Midbrain (tissue), 1 donor: ENCODE results near the gene RESF1.
"Not testable (repeated sequence)": the region's sequence is repeated elsewhere in the genome, so short reads cannot be mapped to it uniquely, and the experiment has no call there.

Source experiments
- DNase-seq: peaks from one replicate; lab custom pipeline; 2025; lab: John Stamatoyannopoulos, UW

RESF1 gene, protein sequence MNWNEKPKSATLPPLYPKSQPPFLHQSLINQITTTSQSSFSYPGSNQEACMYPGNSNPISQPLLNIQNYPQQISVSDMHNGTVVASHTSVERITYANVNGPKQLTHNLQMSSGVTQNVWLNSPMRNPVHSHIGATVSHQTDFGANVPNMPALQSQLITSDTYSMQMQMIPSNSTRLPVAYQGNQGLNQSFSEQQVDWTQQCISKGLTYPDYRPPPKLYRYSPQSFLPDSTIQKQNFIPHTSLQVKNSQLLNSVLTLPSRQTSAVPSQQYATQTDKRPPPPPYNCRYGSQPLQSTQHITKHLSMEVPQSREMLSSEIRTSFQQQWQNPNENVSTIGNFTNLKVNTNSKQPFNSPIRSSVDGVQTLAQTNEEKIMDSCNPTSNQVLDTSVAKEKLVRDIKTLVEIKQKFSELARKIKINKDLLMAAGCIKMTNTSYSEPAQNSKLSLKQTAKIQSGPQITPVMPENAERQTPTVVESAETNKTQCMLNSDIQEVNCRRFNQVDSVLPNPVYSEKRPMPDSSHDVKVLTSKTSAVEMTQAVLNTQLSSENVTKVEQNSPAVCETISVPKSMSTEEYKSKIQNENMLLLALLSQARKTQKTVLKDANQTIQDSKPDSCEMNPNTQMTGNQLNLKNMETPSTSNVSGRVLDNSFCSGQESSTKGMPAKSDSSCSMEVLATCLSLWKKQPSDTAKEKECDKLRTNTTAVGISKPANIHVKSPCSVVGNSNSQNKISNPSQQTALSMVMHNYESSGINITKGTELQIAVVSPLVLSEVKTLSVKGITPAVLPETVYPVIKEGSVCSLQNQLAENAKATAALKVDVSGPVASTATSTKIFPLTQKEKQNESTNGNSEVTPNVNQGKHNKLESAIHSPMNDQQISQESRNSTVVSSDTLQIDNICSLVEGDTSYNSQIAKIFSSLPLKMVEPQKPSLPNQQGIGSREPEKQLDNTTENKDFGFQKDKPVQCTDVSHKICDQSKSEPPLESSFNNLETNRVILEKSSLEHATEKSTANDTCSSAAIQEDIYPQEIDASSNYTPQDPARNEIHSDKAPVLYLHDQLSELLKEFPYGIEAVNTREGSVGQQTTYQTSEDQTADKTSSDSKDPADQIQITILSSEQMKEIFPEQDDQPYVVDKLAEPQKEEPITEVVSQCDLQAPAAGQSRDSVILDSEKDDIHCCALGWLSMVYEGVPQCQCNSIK (N-terminal part only)

DNA sequence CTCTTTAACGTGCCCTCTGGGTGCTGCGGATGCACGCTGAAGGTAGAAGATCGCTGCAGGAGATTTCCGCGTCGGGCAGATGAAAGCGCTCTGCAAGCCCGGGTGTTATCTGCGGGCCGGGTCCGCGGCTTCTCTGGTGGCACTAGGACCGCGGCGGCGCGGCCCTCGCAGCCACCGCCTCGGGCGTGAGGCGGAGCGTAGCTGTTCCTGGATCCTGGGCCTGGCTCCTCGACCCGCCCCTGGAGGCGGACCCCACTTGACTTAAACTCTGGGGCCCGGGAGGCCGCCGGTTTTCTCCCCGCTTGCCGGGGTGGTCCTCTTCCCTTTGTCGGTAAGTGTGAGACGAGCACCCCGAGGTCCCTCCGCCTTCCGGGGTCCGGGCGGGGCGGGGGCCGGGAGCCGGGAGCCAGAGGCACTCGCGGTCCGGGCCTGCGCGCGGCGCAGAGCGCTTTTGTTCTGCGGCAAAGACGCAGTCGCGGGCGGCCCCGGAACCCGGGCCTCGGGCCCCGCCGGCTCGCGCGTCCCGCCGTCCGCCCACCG, at the start of gene RESF1:
Gene RESF1 (plus strand): TSS at position 255 of the 540 bp plus-strand sequence. CDS start 21,541 bp downstream, outside the sequence.
- DNase-seq = peak; percentile 88

GRCh38 chr12:31914927-31915326, 44.3 kb upstream of the RESF1 start:
- DNase-seq = no peak

GRCh38 chr12:31915446-31915845, 43.8 kb upstream of the RESF1 start:
- no peak for DNase-seq

DNA sequence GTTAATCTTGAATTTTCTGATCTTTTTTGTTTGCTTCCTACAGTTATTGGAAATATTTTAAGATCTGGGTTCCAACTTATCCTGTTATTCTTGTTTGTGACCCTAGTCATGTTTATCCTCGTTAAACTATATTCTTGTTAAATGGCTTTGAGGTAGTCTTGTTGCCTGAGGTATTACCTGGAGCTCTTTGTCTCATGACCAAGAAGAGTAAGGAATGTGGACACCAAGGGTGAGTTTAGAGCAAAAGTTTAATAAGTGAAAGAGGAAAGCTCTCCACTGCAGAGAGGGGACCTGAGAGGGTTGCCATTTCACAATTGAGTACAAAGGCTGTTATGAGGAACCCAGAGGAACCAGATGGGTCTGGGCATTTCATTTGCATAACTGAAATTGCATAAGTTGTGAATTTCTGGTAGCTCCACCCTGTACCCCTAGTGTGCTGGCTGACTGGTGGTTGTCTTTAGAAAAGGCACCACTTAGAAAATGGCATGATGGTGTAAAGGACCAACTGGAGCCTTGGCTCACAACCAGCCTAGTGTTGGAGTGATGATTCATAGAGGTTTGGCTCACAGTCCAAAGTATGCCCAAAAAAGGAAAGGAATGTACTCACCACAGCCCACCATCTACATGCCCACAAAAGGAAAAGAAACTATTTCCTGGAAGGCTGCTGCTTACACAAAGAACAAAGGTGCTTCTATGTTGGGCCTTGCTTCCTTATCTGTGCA, 36.7 kb upstream of the RESF1 start:
- no peak for DNase-seq

DNA sequence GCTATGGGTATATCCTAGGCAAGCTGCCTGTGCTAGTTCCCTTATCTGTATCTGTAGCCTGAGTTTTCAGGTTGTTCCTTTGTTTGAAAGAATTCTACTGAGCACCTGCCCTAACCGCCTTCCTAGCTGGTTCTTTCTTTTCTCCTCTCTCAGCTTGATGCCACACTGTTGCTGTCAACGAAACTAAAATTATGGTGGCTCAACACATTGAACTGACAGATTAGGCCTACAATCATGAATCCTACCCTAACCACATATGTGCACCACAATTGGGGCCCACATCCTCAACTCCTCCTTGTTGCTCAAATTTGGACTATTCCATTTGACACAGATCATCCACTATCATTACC, 36.2 kb upstream of the RESF1 start:
- no peak for DNase-seq

DNA sequence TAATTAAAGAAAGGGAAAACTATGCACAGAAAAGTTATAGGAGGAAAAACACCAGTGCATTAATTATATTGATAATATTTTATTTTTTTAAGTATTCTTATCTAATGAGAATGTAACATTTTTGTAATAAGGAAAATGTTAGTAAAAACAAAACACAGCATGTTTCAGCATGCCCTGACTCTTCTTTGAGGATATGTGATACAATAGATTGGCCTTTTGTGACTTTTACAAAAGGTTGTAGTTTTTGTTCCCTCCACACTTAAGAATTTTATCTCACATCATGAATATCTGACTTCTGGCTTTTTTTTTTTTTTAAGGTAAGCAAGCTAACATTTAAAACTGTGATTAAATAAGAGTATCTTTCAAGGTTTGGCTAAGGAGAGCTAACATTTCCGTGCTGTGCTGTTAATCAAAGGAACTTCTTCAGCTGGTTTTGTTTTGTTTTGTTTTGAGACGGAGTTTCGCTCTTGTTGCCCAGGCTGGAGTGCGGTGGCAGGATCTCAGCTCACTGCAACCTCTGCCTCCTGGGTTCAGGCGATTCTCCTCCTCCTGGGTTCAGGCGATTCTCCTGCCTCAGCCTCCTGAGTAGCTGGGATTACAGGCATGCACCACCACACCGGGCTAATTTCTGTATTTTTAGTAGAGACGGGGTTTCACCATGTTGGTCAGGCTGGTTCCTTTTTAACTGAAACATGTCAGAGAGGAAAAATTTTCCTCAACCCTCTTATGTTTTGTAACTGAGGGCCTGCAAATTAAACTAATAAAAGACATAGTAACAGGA, 30.8 kb upstream of the RESF1 start:
- DNase-seq = no peak

GRCh38 chr12:31929027-31929526, 30.1 kb upstream of the RESF1 start:
- no peak for DNase-seq

DNA sequence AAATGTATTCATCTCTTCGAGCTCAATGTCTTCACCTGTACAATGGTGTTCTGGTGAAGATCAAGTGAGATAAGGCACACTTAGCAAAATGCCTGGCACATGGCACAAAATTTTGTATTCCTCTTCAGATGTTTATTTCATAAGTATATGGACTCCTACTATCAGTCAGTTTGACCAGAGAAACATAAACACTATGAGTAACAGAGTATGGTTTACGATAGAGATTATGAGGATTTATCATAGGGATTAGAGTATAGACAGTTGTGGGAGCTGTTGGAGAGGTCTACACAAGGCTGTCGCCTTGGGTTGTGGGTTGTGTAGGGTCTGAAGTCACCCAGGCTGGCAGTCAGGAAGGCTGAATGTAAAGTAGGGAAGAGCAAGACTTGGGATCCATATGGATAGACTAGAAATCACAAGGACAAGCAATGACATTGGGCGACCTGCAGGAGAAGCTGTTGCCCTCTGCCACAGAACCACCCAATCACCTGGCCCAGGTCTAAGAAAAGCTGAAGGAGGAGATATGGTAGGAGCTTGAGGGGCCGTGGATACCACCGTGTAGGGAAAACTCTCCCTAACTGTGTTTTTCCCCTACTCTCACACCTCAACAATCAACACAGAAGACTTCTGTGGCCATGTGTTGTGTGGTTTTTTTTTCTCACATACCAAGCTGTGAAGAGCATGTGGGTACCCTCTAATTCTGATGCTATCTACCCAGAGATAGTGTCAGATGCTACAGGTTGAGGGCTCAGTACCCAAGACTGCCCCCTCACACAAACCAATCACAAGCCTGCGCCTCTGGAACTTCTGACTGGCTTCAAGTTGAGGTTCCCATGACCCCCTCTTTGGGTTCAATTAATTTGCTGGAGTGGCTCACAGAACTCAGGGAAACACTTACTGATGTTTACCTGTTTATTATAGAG, 27.2 kb upstream of the RESF1 start:
- no peak for DNase-seq

GRCh38 chr12:31944299-31944698, 14.9 kb upstream of the RESF1 start:
- no peak for DNase-seq

GRCh38 chr12:31947971-31948370, 11.2 kb upstream of the RESF1 start:
- DNase-seq = no peak

GRCh38 chr12:31948697-31949359, 10.4 kb upstream of the RESF1 start:
- DNase-seq = not testable (repeated sequence)

GRCh38 chr12:31950088-31950487, 9.1 kb upstream of the RESF1 start:
- no peak for DNase-seq

GRCh38 chr12:31950492-31950891, 8.7 kb upstream of the RESF1 start:
- no peak for DNase-seq

DNA sequence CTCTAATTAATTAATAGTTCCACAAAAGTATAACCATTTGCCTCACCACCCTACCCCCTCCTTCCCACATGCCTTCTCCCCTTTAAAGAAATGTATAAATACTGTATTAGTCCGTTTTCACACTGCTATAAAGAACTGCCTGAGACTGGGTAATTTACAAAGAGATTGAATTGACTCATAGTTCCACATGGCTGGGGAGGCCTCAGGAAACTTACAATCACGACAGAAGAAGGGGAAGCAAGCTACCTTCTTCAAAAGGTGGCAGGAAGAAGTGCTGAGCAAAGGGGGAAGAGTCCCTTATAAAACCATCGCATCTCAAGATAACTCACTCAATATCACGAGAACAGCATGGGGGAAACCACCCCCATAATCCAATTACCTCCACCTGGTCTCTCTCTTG, 8.2 kb upstream of the RESF1 start:
- DNase-seq = no peak

GRCh38 chr12:31951939-31952338, 7.3 kb upstream of the RESF1 start:
- no peak for DNase-seq

DNA sequence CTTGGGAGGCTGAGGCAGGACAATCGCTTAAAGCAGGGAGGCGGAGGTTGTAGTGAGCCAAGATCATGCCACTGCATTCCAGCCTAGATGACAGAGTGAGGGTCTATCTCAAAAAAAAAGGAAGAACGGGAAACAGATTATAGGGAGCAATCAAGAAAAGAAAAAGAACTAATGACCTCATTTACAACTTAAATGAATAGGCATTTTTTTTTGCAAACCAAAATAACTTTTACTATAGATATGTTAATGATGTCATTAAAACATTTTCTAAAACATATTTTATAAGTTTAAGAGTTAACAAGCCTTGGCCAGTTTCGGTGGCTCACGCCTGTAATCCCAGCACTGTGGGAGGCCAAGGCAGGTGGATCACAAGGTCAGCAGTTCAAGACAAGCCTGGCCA, 6.8 kb upstream of the RESF1 start:
- no peak for DNase-seq

GRCh38 chr12:31954925-31955858, 4.0 kb upstream of the RESF1 start:
- DNase-seq = no peak
